ENCODE measurements around the gene SH3TC1. TPM values are rescaled to one million over a fixed set of nuclear protein-coding genes. Genes with fewer than 3 reads are reported as not detected.

Gene SH3TC1
- total and polyA plus RNA-seq, 2 of the 13 experiments (the other 11 are each of a cell fraction or from before 2014, with no cell fraction given) = 14.9 to 21.8 TPM

DNA sequence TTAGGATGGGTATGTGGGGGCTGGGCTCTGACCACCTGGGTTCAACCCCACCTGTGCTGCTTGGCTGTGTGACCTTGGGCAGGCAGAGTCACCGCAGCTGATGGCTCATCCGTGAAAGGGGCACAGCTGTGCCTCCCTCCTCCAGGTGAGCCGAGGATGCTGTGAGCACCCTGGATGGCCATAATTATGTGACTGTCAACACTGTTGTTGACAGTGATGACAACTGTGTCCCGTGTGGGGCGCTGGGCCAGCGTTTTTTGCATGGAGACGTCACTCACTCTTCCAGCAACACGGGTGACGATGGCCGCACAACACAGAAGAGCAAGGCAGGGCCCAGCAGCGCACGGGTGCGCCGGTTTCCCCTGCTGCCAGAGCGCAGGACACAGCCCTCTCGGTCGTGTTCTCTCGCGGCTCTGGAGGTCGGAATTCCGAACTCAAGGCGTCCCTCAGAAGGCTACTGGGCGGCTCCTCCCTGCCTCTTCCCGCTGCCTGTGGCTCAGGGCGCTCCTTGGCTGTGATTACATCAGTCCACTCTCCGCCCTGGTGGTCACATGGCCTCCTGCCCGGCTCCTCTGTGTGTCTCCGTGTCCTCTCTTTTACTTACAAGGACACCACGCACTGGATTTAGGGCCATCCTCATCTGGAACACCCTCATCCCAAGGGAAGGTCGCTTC, 1.3 kb downstream of the SH3TC1 start (continued):
- no peak for TF ChIP-seq ZSCAN9 (CRISPR knock-in tag; IDR thresholded peaks at IDR 0.05; ENCODE audit: borderline replicate concordance)
- no peak for TF ChIP-seq ZNF619 (CRISPR knock-in tag; IDR thresholded peaks at IDR 0.05)
- TF ChIP-seq NBN (conservative IDR thresholded peaks at IDR 0.05) = no peak
- no peak for TF ChIP-seq ZNF670 (CRISPR knock-in tag; IDR thresholded peaks at IDR 0.05; ENCODE audit: borderline replicate concordance)
- TF ChIP-seq, protein P1, sequence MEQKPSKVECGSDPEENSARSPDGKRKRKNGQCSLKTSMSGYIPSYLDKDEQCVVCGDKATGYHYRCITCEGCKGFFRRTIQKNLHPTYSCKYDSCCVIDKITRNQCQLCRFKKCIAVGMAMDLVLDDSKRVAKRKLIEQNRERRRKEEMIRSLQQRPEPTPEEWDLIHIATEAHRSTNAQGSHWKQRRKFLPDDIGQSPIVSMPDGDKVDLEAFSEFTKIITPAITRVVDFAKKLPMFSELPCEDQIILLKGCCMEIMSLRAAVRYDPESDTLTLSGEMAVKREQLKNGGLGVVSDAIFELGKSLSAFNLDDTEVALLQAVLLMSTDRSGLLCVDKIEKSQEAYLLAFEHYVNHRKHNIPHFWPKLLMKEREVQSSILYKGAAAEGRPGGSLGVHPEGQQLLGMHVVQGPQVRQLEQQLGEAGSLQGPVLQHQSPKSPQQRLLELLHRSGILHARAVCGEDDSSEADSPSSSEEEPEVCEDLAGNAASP (CRISPR knock-in tag; IDR thresholded peaks at IDR 0.05; ENCODE audit: borderline replicate concordance) = no peak
- no peak for TF ChIP-seq HNRNPLL (IDR thresholded peaks at IDR 0.05; ENCODE audit: low read depth, low read length, poor library complexity, severe bottlenecking)
- no peak for TF ChIP-seq ZNF720 (CRISPR knock-in tag; IDR thresholded peaks at IDR 0.05)
- TF ChIP-seq ZNF687 (CRISPR knock-in tag; IDR thresholded peaks at IDR 0.05) = peak; percentile 19
- TF ChIP-seq, protein P2, sequence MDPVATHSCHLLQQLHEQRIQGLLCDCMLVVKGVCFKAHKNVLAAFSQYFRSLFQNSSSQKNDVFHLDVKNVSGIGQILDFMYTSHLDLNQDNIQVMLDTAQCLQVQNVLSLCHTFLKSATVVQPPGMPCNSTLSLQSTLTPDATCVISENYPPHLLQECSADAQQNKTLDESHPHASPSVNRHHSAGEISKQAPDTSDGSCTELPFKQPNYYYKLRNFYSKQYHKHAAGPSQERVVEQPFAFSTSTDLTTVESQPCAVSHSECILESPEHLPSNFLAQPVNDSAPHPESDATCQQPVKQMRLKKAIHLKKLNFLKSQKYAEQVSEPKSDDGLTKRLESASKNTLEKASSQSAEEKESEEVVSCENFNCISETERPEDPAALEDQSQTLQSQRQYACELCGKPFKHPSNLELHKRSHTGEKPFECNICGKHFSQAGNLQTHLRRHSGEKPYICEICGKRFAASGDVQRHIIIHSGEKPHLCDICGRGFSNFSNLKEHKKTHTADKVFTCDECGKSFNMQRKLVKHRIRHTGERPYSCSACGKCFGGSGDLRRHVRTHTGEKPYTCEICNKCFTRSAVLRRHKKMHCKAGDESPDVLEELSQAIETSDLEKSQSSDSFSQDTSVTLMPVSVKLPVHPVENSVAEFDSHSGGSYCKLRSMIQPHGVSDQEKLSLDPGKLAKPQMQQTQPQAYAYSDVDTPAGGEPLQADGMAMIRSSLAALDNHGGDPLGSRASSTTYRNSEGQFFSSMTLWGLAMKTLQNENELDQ (CRISPR knock-in tag; IDR thresholded peaks at IDR 0.05; ENCODE audit: borderline replicate concordance) = no peak
- no peak for TF ChIP-seq TAF15 (IDR thresholded peaks at IDR 0.05; ENCODE audit: low read depth, low read length, poor library complexity, severe bottlenecking)
- no peak for TF ChIP-seq EP300 (IDR thresholded peaks at IDR 0.05; ENCODE audit: low read depth in 2 of 2, low read length in 2 of 2)
- no peak for TF ChIP-seq EP300 (CRISPR knock-in tag; IDR thresholded peaks at IDR 0.05; ENCODE audit: borderline replicate concordance)
- no peak for TF ChIP-seq NFYB (CRISPR knock-in tag; IDR thresholded peaks at IDR 0.05)
- TF ChIP-seq, protein P3, sequence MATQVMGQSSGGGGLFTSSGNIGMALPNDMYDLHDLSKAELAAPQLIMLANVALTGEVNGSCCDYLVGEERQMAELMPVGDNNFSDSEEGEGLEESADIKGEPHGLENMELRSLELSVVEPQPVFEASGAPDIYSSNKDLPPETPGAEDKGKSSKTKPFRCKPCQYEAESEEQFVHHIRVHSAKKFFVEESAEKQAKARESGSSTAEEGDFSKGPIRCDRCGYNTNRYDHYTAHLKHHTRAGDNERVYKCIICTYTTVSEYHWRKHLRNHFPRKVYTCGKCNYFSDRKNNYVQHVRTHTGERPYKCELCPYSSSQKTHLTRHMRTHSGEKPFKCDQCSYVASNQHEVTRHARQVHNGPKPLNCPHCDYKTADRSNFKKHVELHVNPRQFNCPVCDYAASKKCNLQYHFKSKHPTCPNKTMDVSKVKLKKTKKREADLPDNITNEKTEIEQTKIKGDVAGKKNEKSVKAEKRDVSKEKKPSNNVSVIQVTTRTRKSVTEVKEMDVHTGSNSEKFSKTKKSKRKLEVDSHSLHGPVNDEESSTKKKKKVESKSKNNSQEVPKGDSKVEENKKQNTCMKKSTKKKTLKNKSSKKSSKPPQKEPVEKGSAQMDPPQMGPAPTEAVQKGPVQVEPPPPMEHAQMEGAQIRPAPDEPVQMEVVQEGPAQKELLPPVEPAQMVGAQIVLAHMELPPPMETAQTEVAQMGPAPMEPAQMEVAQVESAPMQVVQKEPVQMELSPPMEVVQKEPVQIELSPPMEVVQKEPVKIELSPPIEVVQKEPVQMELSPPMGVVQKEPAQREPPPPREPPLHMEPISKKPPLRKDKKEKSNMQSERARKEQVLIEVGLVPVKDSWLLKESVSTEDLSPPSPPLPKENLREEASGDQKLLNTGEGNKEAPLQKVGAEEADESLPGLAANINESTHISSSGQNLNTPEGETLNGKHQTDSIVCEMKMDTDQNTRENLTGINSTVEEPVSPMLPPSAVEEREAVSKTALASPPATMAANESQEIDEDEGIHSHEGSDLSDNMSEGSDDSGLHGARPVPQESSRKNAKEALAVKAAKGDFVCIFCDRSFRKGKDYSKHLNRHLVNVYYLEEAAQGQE (IDR thresholded peaks at IDR 0.05; ENCODE audit: borderline replicate concordance in 1 of 2, low read depth in 1 of 2, low read length in 2 of 2) = no peak

Measured in HepG2 (cell line).